HG02885 (cell line): ENCODE results near the gene CARHSP1.
A peak's percentile ranks its signal among the peaks of the same experiment; 100 is the strongest.
"Not testable (repeated sequence)": the region's sequence is repeated elsewhere in the genome, so short reads cannot be mapped to it uniquely, and the experiment has no call there.

ENCODE experiments used
- ATAC-seq: cut with Tn5 transposase; IDR thresholded peaks from one replicate; pipeline ENCODE4 v1.9.1; 2021; ENCODE audit warnings: mild to moderate bottlenecking; ENCODE audit not compliant: unreplicated experiment, poor library complexity

The CARHSP1 gene

DNA sequence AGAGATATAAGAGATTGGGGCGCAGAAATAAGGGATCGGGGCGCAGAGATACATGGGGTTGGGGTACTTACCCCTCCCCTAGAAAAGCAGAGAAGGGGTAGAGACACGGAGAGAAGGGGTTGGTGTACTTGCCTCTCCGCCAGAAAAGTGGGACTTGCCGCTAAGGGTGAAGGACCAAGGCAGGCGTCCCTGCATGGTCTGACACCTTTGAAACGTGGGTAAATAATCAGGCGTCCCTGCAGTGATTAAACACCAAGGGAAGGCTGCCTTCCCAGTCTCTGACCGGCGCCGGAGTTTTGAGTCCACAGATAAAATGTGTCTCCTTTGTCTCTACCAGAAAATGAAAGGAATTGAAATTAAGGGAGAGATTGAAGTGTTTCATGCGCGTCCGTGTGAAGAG, 31.2 kb downstream of the CARHSP1 start:
- not testable (repeated sequence) for ATAC-seq

DNA sequence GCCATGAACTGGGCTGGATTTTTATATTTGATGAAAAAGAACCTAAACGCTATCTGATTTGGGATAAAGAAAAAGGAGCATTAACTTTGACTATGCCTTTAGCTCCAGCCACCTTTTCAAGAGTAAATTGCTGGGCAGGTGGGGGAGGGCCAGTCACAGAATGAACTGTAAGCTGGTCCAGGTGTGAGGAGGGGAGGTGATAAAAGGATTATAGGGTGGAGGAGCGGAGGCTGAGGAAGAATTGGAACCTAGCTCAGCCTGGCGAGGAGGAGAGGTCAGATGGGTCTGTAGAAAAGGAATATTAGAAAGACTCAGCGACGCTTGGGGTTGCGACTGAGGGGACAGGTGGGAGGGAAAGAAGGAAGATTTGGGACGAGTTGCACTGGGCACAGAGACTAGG, 32.0 kb downstream of the CARHSP1 start:
- not testable (repeated sequence) for ATAC-seq

DNA sequence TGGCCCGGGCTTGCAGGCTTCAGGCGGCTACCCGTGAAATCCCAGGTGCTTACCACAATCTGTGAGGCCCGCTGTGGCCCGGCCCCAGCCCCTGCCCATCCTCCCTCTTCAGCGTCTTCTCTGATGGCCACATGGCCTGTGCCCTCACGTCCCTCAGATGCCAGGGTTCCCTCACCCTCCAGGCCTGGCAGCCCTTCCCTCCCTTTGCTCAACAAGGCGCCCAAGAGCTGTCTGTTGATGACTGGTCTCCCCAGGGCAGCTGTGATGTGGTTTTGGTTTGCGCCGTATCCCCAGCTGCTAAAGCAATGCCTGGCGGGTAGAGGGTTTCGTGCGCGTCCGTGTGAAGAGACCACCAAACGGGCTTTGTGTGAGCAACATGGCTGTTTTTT, 36.1 kb downstream of the CARHSP1 start:
- no peak for ATAC-seq

DNA sequence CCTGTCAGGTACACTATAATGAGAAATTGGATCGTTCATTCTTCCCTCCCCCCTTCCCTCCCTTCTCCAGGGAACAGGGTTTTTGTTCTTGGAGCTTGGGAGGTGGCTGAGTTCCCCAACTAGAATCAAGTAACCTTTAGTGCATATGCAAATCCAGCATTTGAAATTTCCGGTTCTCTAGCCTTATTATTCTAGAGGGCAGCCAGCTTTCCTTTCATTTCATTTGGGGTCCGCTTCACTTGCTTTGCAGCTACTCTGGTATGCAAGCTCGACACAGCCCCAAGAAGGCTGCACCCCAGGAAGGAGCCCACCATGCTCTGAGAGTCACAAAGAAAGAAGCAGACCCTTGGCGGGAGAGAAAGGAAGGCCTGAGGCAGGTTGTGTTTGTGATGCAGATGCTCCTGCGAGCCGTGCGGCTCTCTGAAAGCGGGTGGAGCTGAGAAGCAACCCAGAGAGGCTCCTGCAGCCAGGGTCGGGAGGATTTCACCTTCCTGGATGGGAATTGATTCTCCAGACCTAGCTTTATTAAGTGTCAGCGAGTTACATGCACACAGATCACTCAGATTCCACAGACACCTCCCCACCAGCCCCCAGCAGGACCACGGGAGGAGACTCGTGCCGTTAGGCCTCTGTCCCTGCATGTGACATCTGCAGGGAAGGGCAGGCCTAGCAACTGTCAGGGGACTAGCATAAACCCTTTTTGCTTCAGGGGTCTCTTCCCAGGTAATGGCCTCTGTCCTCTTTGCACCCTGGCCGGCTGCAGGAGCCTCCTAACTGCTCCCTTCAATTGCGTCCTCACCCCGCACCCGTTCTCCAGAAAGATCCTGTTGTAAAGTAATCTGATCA, 36.7 kb downstream of the CARHSP1 start:
- no peak for ATAC-seq

DNA sequence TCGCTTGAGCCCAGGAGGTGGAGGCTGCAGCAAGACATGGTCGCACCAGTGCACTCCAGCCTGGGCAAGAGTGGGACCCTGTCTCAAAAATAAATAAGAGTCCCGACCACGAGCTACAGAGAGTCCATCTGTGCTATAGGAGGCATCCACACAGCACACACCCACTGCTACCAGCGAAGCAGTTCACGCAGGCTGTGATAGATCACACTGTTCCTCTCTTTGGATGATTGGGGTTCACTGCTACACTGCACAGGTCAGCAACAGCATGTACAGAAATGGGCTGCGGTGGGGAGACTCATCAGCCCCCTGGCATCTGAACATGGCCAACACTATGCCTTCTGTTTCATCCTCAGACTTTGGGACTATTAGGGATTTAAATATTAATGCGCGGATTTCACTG, 37.4 kb downstream of the CARHSP1 start:
- no peak for ATAC-seq

DNA sequence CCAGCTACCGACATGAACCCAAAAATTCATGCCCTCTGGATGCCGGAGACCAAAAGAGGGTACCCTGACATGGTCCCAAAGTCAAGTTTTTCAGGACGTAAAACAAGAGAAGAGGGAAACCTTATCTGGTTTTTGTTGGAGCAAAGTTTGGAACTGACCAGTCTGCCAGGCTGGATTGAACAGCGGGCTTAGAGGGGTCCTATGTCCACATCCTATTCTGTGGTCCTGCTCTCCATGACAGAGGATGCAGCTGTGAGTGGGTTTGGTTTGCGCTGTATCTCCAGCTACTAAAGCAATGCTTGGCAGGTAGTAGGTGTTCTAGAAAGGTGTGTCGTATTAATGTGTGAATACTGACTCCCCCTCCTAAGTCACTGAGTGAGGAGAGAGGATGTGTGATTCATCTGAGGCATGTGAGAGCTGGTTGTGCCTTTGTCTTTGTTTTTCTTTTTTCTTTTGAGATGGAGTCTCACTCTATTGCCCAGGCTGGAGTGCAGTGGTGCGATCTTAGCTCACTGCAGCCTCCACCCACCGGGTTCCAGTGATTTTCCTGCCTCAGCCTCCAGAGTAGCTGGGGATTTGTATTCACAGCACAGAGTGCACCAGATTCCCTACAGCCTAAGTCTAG, 40.2 kb downstream of the CARHSP1 start:
- ATAC-seq: no peak

DNA sequence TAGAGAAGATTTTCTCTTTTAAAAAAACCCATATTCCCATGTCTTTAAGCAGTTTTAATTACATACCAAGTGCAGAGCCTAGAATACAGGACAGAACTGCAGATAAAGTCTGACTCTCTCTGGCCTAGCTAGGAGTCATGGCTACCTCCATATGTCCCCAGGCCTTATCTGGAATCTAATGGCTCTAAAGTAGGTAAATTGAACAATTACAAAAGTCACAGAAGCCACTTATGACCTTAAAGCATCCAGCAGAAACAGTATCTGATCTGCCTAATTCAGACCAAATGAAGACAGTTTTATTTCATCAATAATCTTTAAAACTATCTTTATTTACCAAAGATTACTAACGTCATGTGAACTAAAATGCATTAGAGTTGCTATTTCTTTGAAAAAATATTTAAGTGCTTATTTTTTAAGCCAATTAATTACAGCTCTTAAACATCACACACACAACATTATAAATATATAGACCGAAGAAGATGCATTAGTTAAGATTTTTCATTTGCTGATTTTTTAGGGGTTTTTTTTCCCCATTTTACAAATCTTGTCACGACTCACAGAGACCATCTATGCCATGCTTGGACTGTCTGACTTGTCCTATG, 42.4 kb downstream of the CARHSP1 start:
- no peak for ATAC-seq

DNA sequence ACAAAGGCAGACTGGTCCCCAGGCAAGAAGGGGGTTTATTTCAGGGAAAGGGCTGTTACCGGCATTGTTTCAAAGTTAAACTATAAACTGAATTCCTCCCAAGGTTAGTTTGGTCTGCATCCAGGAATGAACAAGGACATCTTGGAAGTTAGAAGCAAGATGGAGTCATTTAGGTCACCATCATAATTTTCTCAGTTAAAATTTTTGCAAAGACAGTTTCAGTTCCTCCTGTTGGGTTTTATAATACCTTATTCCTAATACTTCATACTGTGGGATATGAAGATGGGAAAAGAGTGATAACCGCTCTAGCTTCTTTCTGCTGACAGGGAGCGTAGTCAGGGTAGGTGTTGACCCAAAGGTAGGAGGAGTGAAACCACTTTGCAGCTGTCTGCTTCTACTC, 46.4 kb downstream of the CARHSP1 start:
- ATAC-seq: no peak

DNA sequence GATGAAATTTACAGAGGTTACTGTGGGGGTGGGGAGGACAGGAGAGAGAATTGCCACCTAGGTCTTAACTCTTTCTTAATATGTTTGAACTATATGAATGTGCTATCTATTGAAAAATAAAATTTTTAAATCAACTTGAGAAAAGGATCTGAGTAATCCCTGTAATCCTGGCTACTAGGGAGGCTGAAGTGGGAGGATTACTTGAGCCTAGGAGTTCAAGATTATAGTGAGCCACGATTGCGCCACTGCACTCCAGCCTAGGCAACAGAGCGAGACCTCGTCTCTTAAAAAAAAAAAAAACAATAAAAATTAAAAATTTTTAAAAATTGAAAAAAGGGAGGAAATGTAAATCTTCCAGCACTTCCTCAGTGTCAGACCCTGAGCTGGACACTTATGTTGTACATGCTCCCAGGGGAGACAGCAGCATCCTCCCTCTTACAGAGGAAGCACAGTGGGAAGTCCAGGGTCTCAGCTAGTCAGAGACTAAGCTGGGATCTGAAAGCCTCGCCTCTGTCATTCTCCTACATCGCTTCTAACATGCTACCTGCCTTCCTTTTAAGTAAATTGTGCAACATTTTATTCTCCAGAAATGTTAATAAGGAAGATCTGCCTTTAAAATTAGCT, 49.3 kb downstream of the CARHSP1 start:
- ATAC-seq: no peak

DNA sequence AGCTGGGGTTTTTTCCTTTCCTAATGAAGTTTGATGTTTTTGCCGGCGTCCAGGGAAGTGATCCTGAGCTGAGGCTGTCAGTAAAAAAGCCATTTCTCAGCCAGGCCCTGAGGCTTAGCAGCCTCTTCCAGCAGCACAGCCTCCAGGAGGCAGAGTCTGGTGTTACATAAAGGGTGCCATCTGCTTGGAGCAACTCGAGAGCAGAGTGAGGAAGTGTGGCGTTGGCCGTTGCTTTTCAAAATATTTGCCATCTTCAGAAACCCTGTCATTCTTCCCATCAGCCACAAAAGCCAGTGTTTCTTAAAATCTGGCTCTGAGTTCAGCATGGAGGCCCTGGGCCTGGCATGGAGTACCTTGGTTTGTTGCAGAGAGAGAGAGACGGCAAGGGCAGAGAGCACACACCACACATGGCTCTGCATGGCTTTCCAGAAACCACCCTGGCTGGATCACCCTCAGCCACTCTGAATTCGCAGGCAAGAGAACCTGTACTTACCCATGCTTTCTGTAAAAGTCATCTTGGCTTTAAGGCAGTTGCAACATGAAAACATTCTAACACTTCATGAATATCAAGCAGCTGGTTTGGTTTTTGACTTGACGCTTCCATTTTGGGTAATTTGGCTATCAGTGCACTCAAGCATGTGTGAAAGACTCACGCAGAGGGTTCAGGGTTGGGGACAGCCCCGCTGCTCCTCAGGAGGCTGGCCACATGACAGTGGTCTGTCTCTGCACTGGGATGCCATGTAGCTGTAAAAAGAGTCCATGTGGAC, 50.1 kb downstream of the CARHSP1 start:
- ATAC-seq: peak; percentile 86

DNA sequence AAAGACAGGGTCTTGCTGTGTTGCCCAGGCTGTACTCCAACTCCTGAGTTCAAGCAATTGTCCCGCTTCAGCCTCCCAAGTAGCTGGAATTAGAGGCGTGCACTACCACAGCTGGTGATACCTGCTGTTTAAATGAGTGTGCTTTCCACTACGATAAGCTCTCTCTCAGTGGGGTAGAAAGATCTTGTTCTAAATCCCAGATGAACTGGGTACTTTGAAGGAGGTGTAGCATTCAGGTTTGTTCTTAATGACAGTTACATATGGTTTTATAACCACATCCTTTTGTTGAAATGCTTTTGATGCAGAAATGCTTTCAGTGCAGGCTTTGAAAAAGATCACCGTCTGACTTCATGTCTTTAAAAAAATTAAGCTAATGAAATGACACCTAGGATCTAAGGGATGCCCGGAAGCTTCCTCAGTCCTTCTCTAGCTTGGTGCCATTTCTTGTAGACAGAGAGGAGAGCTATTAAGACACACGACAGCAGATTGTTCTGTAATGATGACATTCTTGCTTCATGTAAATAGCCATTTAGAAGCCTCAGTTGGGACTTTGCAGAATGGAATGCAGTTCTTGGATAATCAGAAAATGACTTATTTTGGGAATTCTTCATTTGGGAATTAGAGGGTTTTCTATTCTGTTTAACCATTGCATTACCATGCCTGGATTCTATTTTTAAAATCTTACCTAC, 51.7 kb downstream of the CARHSP1 start:
- no peak for ATAC-seq

DNA sequence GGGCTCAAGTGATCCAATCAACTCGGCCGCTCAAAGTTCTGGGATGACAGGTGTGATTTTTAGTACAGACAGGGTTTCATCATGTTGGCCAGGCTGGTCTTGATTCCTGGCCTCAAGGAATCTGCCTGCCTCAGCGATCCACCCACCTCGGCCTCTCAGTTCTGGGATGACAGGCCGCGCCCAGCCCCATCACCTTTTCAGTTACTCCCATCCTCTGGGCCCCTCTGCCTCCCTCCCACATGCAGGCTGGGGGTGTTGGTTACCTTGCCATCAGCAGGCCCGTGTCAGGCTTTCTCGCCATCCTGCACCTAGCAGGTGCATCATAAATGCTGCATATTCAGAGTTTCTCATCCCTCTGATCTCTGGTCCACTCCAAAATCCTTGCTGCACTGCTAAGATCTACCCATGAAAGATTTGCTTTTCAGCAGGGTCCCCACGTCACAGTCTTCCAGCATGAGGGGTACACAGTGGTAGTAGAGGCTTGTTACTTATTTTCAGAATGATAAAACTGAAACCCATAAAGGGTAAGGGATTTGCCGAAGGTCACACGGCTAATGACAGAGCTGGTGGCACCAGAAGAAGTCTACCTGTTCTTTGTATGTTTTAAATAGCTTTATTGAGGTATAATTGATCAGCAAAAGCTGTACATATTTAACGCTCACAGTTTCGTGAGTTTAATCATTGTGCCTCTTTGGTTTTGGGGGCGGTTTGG, 54.6 kb downstream of the CARHSP1 start:
- no peak for ATAC-seq

DNA sequence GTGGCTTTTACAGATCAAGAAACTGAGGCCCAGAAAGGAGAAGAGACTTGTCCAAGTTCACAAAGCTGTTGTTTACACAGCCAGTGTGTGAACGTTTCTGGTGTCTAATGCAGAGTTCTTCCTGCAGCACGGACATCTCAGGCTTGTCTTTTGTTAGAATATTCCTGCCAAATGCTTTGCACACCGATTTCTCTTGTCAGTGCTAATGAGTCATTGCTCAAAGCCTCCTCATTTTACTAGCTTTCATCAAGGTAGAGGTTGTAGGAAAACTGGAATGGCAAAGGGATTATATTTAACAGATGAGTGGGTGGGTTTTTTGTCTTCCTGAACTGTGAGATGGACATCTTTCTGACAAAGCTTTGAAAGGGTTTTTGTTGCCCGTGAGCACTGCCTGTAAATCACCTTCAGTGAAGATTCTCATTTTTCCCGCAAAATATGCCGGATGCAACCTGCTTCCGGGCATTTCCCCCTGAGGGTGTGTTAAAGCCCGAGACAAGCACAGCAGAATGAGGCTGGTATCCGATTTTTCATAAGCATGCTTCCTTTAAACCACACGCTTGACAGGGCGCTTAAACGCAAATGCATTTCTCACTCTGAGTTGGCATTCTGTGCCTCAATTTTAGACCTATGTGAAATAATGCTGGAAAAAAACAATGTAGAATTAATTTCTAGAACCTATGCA, 56.5 kb downstream of the CARHSP1 start:
- ATAC-seq: no peak

DNA sequence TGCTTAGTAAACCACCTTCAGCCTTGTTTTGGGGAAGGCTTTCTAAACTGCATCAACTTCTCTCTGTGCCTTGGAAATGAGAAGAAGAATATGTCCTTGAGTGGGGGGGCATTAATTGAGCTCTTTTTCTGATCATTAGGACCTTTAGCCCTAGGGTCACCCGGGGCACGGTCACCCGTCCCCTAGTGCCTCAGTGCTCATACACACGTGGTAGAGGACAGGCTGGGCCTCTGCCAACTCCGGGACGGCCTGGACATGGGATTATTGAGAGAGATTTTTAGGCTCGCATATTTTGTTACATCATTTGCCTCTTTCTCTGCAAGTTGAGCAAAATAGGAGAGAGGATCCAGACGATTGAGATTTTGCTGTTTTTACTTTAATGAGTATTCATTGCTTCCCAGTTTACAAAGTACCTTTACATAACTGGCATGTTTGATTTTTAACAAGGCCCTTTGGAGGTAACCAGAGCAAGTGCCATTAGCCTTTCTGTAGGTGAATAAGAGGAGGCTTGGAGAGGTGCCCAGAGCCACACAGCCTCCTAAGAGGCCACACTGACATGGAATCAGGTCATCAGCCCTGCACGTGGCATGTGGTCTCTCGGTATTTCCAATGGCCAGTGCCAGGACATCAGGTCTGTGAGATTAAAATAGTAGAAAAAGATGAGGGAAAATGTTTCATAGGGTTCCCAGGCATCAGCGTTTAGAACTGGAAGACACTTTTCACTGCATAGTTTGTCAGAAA, 60.0 kb downstream of the CARHSP1 start:
- ATAC-seq: no peak

DNA sequence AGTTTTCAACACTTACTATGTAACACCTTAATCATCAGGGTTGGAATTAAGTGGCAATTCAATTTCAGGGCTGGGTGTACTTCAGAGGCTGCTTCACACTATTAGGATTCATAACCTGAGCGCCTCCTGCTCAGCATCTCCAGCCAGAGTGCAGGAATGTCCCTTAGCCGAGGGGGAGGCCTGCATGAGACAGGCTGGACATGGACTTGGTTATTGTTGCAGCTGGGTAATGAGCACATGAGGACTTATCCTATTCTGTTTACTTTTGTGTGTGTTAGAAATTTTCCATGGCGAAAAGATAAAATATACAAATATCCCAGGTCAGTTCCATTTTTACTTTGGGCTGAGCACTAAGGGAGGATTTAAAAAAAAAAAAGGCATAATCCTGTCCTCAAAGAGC, 60.8 kb downstream of the CARHSP1 start:
- ATAC-seq: no peak

DNA sequence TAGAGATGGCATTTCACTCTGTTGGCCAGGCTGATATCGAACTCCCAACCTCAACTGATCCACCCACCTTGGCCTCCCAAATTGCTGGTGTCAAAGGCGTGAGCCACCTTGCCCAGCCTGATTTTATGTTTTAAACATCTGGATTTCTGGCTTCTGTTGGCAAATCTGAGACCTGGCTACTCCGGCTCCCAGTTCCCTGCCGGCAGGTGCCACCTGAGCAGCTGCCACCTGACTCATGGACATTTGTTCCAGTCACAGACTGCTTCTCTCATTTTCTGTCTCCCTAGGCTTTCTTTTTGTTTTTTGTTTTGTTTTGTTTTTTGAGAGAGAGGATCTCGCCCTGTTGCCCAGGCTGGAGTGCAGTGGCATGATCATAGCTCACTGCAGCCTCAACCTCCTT, 61.6 kb downstream of the CARHSP1 start:
- ATAC-seq: no peak

DNA sequence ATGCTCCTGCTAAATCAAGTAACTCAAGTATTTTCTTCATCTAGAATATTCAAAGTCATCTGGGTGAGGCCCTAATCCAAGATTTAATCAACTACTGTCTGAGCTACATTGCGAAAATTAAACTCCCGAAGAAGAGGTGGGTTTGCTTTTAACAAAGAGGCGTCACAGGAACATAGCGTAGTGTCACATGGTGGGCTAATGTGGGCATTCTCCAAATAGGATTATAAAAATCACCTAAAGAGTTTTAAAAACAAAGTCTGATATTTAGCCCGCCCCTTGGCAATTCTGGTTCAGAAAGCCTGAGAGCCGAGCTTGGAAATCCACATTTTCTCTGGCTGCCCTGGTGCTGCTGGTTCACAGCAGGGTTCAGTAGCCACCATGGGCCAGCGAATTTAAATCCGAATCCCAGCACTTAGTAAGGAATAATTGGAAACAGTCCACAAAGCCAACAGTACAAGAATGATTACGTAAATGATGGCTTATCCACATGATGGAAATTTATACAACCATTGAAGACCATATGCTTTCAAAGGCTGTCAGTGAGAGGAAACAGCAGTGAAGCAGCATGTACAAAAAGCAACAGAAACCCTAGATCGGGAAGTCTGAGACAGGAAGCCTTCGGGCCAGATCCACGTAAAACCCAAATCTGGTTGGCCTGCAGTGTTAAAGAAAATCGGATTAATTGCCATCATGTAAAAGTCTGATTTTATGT, 62.4 kb downstream of the CARHSP1 start:
- ATAC-seq: no peak
